ENCODE measurements around the gene NRSN1. TPM values are rescaled to one million over a fixed set of nuclear protein-coding genes. Genes with fewer than 3 reads are reported as not detected.

Gene NRSN1
- total RNA-seq, 1 experiment from 2014 or later = not detected

DNA sequence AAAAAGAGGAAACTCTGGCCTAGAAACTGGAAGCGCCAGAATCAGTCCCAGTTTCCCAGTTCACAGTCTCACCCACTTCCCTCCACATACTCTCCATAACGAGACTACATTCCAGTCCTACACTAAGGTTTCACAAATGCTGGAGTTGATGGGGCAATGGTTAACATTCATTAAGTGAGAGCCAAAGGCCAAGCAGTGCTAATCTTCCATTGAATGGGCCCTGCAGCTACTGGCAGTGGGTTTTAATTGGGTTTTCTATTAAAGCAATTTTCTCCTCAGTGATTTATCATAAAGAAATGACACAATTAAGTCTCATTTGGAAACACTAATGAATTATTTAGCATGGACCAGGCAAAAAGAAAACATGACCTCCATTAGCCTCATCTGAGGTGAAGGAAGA is 20.8 kb upstream of the NRSN1 start:
- Histone ChIP-seq H4K20me1 (ENCODE audit: control insufficient read depth, insufficient read depth, insufficient read length) (no peaks in the 10 kb centered on the region), H3K9ac (ENCODE audit: extremely low read depth, insufficient read length, low read length) (no peak overlapping the region), H2BK120ac (ENCODE audit: low read depth, low read length, poor library complexity, severe bottlenecking) (no peak overlapping the region), H3K4me1 (ENCODE audit: insufficient read depth, low read length) (no peaks in the 10 kb centered on the region; the same call in 1 of the 2 replicates), H4K5ac (ENCODE audit: insufficient read length, low read depth, low read length) (no peak overlapping the region), H2BK12ac (ENCODE audit: insufficient read length, low read depth, low read length) (no peak overlapping the region), H3K79me2 (ENCODE audit: insufficient read depth, low read length) (no peaks in the 10 kb centered on the region), H4K8ac (replicated peaks; ENCODE audit: insufficient read length, low read depth, low read length) (no peak overlapping the region), H3K56ac (ENCODE audit: insufficient read length, low read depth, low read length) (no peak overlapping the region), H3K23ac (ENCODE audit: insufficient read length, low read depth, low read length) (no peak overlapping the region), H3K27me3 (ENCODE audit: insufficient read depth, low read length) (no peaks in the 10 kb centered on the region), H3K4me2 (ENCODE audit: insufficient read depth, insufficient read length, low read length) (no peak overlapping the region), H2AK5ac (ENCODE audit: insufficient read length, low read length) (no peak overlapping the region), H2BK5ac (ENCODE audit: insufficient read length, low read length) (no peak overlapping the region), H2BK15ac (ENCODE audit: low read depth, low read length) (no peak overlapping the region), H3K23me2 (ENCODE audit: insufficient read length, low read depth, low read length, poor library complexity, severe bottlenecking) (no peaks in the 10 kb centered on the region), H3K18ac (ENCODE audit: insufficient read length, low read depth, low read length) (no peak overlapping the region), H3K14ac (ENCODE audit: insufficient read depth, low read length) (no peak overlapping the region), H3K4ac (ENCODE audit: low read depth, low read length) (no peak overlapping the region), H3K79me1 (ENCODE audit: insufficient read depth, low read depth, low read length, poor library complexity, severe bottlenecking) (no peaks in the 10 kb centered on the region), H3T11ph (ENCODE audit: low read length) (no peak overlapping the region), H2AFZ (ENCODE audit: low read length) (no peak overlapping the region), H2BK20ac (ENCODE audit: low read depth, low read length, poor library complexity, severe bottlenecking) (no peak overlapping the region), H3K9me3 (ENCODE audit: control insufficient read depth, low read depth, low read length) (no peaks in the 10 kb centered on the region), H3K27ac (ENCODE audit: insufficient read length, low read depth, low read length) (no peak overlapping the region), H4K91ac (ENCODE audit: insufficient read length, low read depth, low read length) (no peak overlapping the region)
- no peaks in the 10 kb centered on the region for H3K36me3 Mint-ChIP-seq (ENCODE audit: insufficient read depth in 1 of 3, low read depth in 3 of 3)
- no peaks in the 10 kb centered on the region for H3K27me3 Mint-ChIP-seq (ENCODE audit: low read depth)
- H3K9me3 Mint-ChIP-seq = no peaks in the 10 kb centered on the region
- no peak overlapping the region for H3K27ac Mint-ChIP-seq
- H3K4me3 Mint-ChIP-seq = no peak overlapping the region
- peaks cover 3 to 6% of the 10 kb centered on the region in 2 experiments; a peak in 2 of 4 replicates for H3K4me1 Mint-ChIP-seq
- no CpG with 5 or more reads among the region's 2 CpGs for WGBS (ENCODE audit: extremely low coverage, insufficient read length, low lambda C conversion rate)
- DNase-seq = no peak
- TF ChIP-seq, protein P1, sequence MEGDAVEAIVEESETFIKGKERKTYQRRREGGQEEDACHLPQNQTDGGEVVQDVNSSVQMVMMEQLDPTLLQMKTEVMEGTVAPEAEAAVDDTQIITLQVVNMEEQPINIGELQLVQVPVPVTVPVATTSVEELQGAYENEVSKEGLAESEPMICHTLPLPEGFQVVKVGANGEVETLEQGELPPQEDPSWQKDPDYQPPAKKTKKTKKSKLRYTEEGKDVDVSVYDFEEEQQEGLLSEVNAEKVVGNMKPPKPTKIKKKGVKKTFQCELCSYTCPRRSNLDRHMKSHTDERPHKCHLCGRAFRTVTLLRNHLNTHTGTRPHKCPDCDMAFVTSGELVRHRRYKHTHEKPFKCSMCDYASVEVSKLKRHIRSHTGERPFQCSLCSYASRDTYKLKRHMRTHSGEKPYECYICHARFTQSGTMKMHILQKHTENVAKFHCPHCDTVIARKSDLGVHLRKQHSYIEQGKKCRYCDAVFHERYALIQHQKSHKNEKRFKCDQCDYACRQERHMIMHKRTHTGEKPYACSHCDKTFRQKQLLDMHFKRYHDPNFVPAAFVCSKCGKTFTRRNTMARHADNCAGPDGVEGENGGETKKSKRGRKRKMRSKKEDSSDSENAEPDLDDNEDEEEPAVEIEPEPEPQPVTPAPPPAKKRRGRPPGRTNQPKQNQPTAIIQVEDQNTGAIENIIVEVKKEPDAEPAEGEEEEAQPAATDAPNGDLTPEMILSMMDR (conservative IDR thresholded peaks at IDR 0.05) = no peak
